HepG2 (cell line): ENCODE measurements around the gene BET1L.

ENCODE experiments used
- POLR2A ChIP-seq, 2 experiments: IDR thresholded peaks; 2 replicates each; pipeline ENCODE4 v1.6.1; 2011; ENCODE audit warnings: low read depth in 2 of 2, low read length in 2 of 2, mild to moderate bottlenecking in 1 of 2, moderate library complexity in 1 of 2; ENCODE audit not compliant: insufficient read depth in 1 of 2
- RBFOX2 ChIP-seq: fragments of 200-400 bp; formaldehyde crosslinking; IDR thresholded peaks from 2 replicates; pipeline ENCODE4 v1.6.1; 2017; ENCODE audit warnings: low read depth, mild to moderate bottlenecking, low read length
- TBP ChIP-seq: sonication (generic); formaldehyde crosslinking; IDR thresholded peaks from 2 replicates; pipeline ENCODE4 v1.5.0; 2020; ENCODE audit warnings: missing genetic modification reagents
- ZFP36 ChIP-seq: fragments of 150-350 bp; IDR thresholded peaks from 2 replicates; pipeline ENCODE4 v1.6.1; 2018; ENCODE audit warnings: borderline replicate concordance, low read length, low read depth; ENCODE audit not compliant: partially characterized antibody
- TF ChIP-seq, protein P1 (sequence below): sonication (generic); formaldehyde crosslinking; IDR thresholded peaks from 2 replicates; pipeline ENCODE4 v1.5.0; 2020; ENCODE audit warnings: mild to moderate bottlenecking, missing genetic modification reagents, moderate library complexity
- TF ChIP-seq, protein P2 (sequence below): sonication (generic); formaldehyde crosslinking; IDR thresholded peaks from 2 replicates; pipeline ENCODE4 v1.4.0; 2020; ENCODE audit warnings: missing genetic modification reagents

DNA sequence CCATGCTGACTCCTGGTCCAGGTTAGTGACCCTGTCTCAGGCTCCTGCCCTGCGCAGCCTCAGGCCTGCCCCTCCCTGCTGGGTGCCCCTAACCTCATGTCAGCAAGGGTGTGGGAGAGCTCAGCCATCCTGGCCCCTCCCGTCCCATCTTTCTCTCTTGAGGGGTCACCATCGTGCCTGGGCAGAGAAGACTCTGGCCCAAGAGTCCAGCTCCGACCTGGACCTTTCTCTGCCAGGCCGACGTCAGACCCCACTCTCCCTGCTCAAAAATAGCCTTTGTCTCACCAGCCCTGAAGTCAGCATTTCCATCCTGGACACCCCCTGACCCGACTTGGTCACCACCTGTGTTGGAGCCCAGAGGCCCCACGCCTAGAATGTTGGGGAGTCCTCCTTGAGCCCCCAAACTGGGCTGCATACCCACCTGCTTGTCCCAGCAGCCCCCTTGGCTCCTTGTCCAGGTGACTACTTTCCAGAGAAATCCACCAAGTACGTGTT, 9.4 kb downstream of the BET1L start:
- TF ChIP-seq POLR2A (IDR thresholded peaks at IDR 0.05; ENCODE audit: insufficient read depth in 1 of 2, low read depth in 2 of 2, low read length in 2 of 2) (no peak), TBP (no peak), ZFP36 (no peak), RBFOX2 (no peak)
- TF ChIP-seq, protein P1, sequence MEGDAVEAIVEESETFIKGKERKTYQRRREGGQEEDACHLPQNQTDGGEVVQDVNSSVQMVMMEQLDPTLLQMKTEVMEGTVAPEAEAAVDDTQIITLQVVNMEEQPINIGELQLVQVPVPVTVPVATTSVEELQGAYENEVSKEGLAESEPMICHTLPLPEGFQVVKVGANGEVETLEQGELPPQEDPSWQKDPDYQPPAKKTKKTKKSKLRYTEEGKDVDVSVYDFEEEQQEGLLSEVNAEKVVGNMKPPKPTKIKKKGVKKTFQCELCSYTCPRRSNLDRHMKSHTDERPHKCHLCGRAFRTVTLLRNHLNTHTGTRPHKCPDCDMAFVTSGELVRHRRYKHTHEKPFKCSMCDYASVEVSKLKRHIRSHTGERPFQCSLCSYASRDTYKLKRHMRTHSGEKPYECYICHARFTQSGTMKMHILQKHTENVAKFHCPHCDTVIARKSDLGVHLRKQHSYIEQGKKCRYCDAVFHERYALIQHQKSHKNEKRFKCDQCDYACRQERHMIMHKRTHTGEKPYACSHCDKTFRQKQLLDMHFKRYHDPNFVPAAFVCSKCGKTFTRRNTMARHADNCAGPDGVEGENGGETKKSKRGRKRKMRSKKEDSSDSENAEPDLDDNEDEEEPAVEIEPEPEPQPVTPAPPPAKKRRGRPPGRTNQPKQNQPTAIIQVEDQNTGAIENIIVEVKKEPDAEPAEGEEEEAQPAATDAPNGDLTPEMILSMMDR (CRISPR knock-in tag) = no peak
- TF ChIP-seq, protein P2, sequence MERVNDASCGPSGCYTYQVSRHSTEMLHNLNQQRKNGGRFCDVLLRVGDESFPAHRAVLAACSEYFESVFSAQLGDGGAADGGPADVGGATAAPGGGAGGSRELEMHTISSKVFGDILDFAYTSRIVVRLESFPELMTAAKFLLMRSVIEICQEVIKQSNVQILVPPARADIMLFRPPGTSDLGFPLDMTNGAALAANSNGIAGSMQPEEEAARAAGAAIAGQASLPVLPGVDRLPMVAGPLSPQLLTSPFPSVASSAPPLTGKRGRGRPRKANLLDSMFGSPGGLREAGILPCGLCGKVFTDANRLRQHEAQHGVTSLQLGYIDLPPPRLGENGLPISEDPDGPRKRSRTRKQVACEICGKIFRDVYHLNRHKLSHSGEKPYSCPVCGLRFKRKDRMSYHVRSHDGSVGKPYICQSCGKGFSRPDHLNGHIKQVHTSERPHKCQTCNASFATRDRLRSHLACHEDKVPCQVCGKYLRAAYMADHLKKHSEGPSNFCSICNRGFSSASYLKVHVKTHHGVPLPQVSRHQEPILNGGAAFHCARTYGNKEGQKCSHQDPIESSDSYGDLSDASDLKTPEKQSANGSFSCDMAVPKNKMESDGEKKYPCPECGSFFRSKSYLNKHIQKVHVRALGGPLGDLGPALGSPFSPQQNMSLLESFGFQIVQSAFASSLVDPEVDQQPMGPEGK (CRISPR knock-in tag) = no peak
